GM20431 (cell line): ENCODE results near the gene SPACA4.

ENCODE experiments used
- in situ Hi-C: fragments of 300-500 bp; cut with MseI, MboI; formaldehyde crosslinking; loops from one replicate; pipeline ENCODE4 v1.15.0; 2020; ENCODE audit warnings: low sequenced_read_pairs; ENCODE audit not compliant: unreplicated experiment

The SPACA4 gene

GRCh38 chr19:48646001-48646721 lies 39.6 kb downstream of the SPACA4 start, which contains the start of gene CA11:
Gene CA11, minus strand, starts transcription at chr19:48646187. Its CDS starts 555 bp downstream, at chr19:48645632.
- in situ Hi-C loops, result no loop called here

GRCh38 chr19:48646722-48647216 lies 40.2 kb downstream of the SPACA4 start:
- in situ Hi-C loops, result no loop called here

GRCh38 chr19:48648134-48648533 lies 41.6 kb downstream of the SPACA4 start:
- in situ Hi-C loops, result no loop called here

GRCh38 chr19:48650974-48651682 lies 44.6 kb downstream of the SPACA4 start:
- in situ Hi-C loops, result no loop called here

GRCh38 chr19:48651683-48652048 lies 45.1 kb downstream of the SPACA4 start:
- in situ Hi-C loops, result no loop called here

- in situ Hi-C loops, result no loop called here
Observed at GRCh38 chr19:48654299-48655059, 47.9 kb downstream of the SPACA4 start.

GRCh38 chr19:48656840-48657474 lies 50.4 kb downstream of the SPACA4 start:
- in situ Hi-C loops, result no loop called here
